Pancreas (tissue), 10 donors: ENCODE measurements around the gene ZNF76. TPM values are rescaled to one million over a fixed set of nuclear protein-coding genes. Genes with fewer than 3 reads are reported as not detected.

Experiments
- ATAC-seq, 4 donors: fragments of 200-7000 bp; cut with Tn5 transposase; one replicate each; pipeline versions ENCODE4 v1.8.0 to v1.9.1; 2020; ENCODE audit warnings: mild to moderate bottlenecking in 4 of 4, moderate library complexity in 4 of 4
- DNase-seq, 6 donors: peaks; one replicate each; pipeline ENCODE4 v3.0.0-alpha.2; 2020
- FAIRE-seq: peaks from 2 replicates; lab custom pipeline; 2012; peaks lifted over from hg19 to GRCh38; lab: Jason Lieb, UNC
- H3K27ac ChIP-seq, 4 donors: fragments of 200-600 bp; sonication (generic); 1 replicate in 3 of 4; 2 replicates in 1 of 4; pipeline versions ENCODE4 v1.5.0 to v1.8.0; 2020
- H3K27me3 ChIP-seq, 4 donors: fragments of 200-600 bp; one replicate each; pipeline ENCODE4 v1.8.0; 2021
- H3K36me3 ChIP-seq, 3 donors: fragments of 200-600 bp; sonication (generic) in 1 of 3; one replicate each; pipeline versions ENCODE4 v1.5.0 to v1.8.0; 2020 to 2021
- H3K4me1 ChIP-seq, 3 donors: fragments of 200-600 bp; one replicate each; pipeline ENCODE4 v1.8.0; 2021
- H3K4me3 ChIP-seq, 4 donors: fragments of 200-600 bp; sonication (generic) in 2 of 4; one replicate each; pipeline versions ENCODE4 v1.5.0 to v1.8.0; 2020 to 2021
- H3K9me3 ChIP-seq, 4 donors: fragments of 200-600 bp; one replicate each; pipeline ENCODE4 v1.8.0; 2021
- CTCF ChIP-seq, 4 donors: fragments of 200-600 bp; sonication (generic) in 3 of 4; IDR thresholded peaks; one replicate each; pipeline versions ENCODE4 v1.5.0 to v1.8.0; 2021; ENCODE audit warnings: antibody characterized with exemption in 4 of 4
- WGBS, 2 donors: extraction: QIAGEN DNeasy Blood & Tissue Kit; methylation state at CpG; one replicate each; pipeline ENCODE4 v1.1.7; 2013; 5-methylcytosine and 5-hydroxymethylcytosine counted together
- intact Hi-C, 3 donors: fragments of 100-400 bp; cut with DNase I; formaldehyde crosslinking; loops; one replicate each; pipeline versions ENCODE4 v1.11.1 to v1.14.2; 2022
- polyA plus RNA-seq, 2 donors: library from polyadenylated mRNA; stranded (reverse); fragments of 200-250 nt; gene quantifications; one replicate each; pipeline ENCODE4 v1.2.3, GENCODE V29; 2013
- total RNA-seq, 6 donors: library from RNA; stranded (reverse); fragmentation: NEBNext Ultra II Directional in 4 of 6; extraction: Animal tissue kit (Norgen Biotek cat#: 25700) in 4 of 6; gene quantifications; one replicate each; pipeline versions ENCODE4 v1.2.1 to v1.2.4, GENCODE V29; 2021 to 2023
- donor health status: healthy with polysubstance abuse.
- donor health status: DM: no; HTN: no; CAD: no; lungs with moderate emphysema.
- donor health status: DM: no; HTN: no; CAD: no.
- donor health status: control.
- donor health status: control.
- donor health status: Bipolar disorder and iron deficiency.
- donor health status: DM: yes; HTN: yes; CAD: no.
- donor health status: DM: no; HTN: no; CAD: no.
- donor health status: DM: no; HTN: no; CAD: no.
- donor health status: DM: yes; HTN: yes; CAD: no.

The ZNF76 gene
- total and polyA plus RNA-seq, 8 donors: 14.9 to 51.1 (median 19.3) TPM

DNA sequence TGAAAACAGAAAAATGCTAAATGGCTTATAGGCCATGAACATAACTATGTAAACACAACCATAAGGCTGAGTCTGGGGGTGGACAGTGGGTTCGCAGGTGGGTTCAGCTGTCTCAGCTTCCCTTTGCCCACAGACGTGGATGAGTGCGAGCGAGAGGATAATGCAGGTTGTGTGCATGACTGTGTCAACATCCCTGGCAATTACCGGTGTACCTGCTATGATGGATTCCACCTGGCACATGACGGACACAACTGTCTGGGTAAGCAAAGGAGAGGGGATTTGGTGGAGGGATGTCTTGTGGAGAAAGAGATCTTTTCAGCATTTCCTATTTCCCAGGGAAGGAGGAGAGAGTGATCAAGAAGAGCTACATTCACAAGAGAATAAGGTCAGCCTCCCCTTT is 31.1 kb upstream of the ZNF76 start:
- Histone ChIP-seq H3K36me3 (no peaks in the 10 kb centered on the region), H3K27ac (no peak overlapping the region), H3K9me3 (no peaks in the 10 kb centered on the region), H3K4me3 (no peak overlapping the region), H3K4me1 (no peaks in the 10 kb centered on the region), H3K27me3 (no peaks in the 10 kb centered on the region)
- FAIRE-seq (no peak), ATAC-seq (peak in 1 of 4 donors; percentile 23), DNase-seq (no peak)
- TF ChIP-seq CTCF (IDR thresholded peaks at IDR 0.05): no peak
- WGBS, 2 donors: 90 to 94% methylated on average over 6 of the region's 6 CpGs
- intact Hi-C loops: no loop called here

- TF ChIP-seq CTCF (IDR thresholded peaks at IDR 0.05): no peak
- WGBS, 2 donors: 92 to 93% methylated on average over 5 of the region's 5 CpGs
- no peak for FAIRE-seq
These were observed 30.2 kb upstream of the ZNF76 start for GRCh38 chr6:35229304-35229703.

DNA sequence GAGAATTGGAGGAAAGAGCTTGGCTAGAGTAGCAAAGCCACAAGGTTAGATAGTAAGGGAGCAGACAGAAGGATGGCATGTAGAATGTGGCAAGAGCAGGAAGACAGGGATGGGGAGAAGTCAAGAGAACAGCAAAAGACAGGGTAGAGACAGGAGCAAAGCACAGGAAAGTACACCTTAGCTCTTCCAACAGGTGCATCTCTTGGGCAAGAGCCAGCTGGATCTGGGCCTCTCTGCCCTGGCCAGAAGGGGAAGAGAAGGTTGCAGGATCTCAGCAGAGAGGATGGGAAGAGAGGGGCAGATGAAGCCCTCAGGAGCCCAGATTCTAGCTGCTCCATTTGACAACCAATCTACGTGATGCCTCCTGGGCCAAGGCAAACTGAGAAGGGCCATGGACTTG is 29.0 kb upstream of the ZNF76 start:
- intact Hi-C loops: no loop called here
- 98 to 100% methylated on average over 1 of the region's 1 CpG for WGBS, 2 donors
- ATAC-seq (no peak), FAIRE-seq (no peak), DNase-seq (no peak)
- TF ChIP-seq CTCF (IDR thresholded peaks at IDR 0.05): no peak
- Histone ChIP-seq H3K27ac (no peak overlapping the region), H3K9me3 (no peaks in the 10 kb centered on the region), H3K27me3 (no peaks in the 10 kb centered on the region), H3K36me3 (no peaks in the 10 kb centered on the region), H3K4me3 (no peak overlapping the region), H3K4me1 (no peaks in the 10 kb centered on the region)

More at GRCh38 chr6:35229304-35229703, 30.2 kb upstream of the ZNF76 start:
- ATAC-seq (no peak), DNase-seq (no peak)
- no peaks in the 10 kb centered on the region for H3K27me3 ChIP-seq
- no peak overlapping the region for H3K27ac ChIP-seq
- H3K4me1 ChIP-seq: no peaks in the 10 kb centered on the region
- no peak overlapping the region for H3K4me3 ChIP-seq
- no peaks in the 10 kb centered on the region for H3K9me3 ChIP-seq
- intact Hi-C loops: no loop called here
- H3K36me3 ChIP-seq: no peaks in the 10 kb centered on the region

- H3K36me3 ChIP-seq: no peaks in the 10 kb centered on the region
- no peaks in the 10 kb centered on the region for H3K27me3 ChIP-seq
- H3K9me3 ChIP-seq: no peaks in the 10 kb centered on the region
- no peak overlapping the region for H3K4me3 ChIP-seq
- 50 to 58% methylated on average over 1 of the region's 1 CpG for WGBS, 2 donors
- FAIRE-seq (no peak), DNase-seq (peak in 1 of 6 donors; percentile 20), ATAC-seq (peak in 1 of 4 donors; percentile 26)
- no peaks in the 10 kb centered on the region for H3K4me1 ChIP-seq
- H3K27ac ChIP-seq: no peak overlapping the region
- TF ChIP-seq CTCF (IDR thresholded peaks at IDR 0.05): no peak
- intact Hi-C loops: no loop called here
These were observed 28.6 kb upstream of the ZNF76 start for GRCh38 chr6:35230950-35231349.

GRCh38 chr6:35231563-35231962 is 28.0 kb upstream of the ZNF76 start:
- ATAC-seq: no peak
- no peaks in the 10 kb centered on the region for H3K27me3 ChIP-seq
- 94 to 96% methylated on average over 7 of the region's 7 CpGs for WGBS, 2 donors
- DNase-seq: no peak
- no peak for TF ChIP-seq CTCF (IDR thresholded peaks at IDR 0.05)
- no peak for FAIRE-seq
- intact Hi-C loops: no loop called here
- H3K36me3 ChIP-seq: no peaks in the 10 kb centered on the region
- H3K9me3 ChIP-seq: no peaks in the 10 kb centered on the region
- H3K4me1 ChIP-seq: no peaks in the 10 kb centered on the region
- no peak overlapping the region for H3K4me3 ChIP-seq
- no peak overlapping the region for H3K27ac ChIP-seq
